GM23338 (cell line): ENCODE results near the gene TGFBI. TPM values are rescaled to one million over a fixed set of nuclear protein-coding genes. Genes with fewer than 3 reads are reported as not detected.

Source experiments
- ATAC-seq: fragments of 200-7000 bp; cut with Tn5 transposase; 3 replicates; pipeline ENCODE4 v1.9.1; 2020
- DNase-seq: peaks from one replicate; pipeline ENCODE4 v3.0.0-alpha.2; 2015; ENCODE audit warnings: low spot score
- H2AFZ ChIP-seq: fragments of 200-600 bp; sonication (generic); 2 replicates; pipeline ENCODE4 v1.8.0; 2016; ENCODE audit warnings: antibody characterized with exemption, mild to moderate bottlenecking, moderate library complexity
- H3F3A ChIP-seq: fragments of 200-600 bp; sonication (generic); replicated peaks from 2 replicates; pipeline ENCODE4 v1.8.0; 2017; ENCODE audit warnings: antibody characterized with exemption, mixed run types, low read depth
- H3K27ac ChIP-seq: fragments of 200-600 bp; sonication (generic); 2 replicates; pipeline ENCODE4 v1.6.1; 2016; ENCODE audit warnings: low read depth
- H3K27me3 ChIP-seq: fragments of 200-600 bp; sonication (generic); 2 replicates; pipeline ENCODE4 v1.8.0; 2016; ENCODE audit warnings: mild to moderate bottlenecking, mixed run types, moderate library complexity; ENCODE audit not compliant: insufficient read depth
- H3K36me3 ChIP-seq: fragments of 200-600 bp; sonication (generic); 2 replicates; pipeline ENCODE4 v1.8.0; 2016; ENCODE audit warnings: mild to moderate bottlenecking; ENCODE audit not compliant: insufficient read depth
- H3K4me1 ChIP-seq: fragments of 200-600 bp; sonication (generic); 2 replicates; pipeline ENCODE4 v1.8.0; 2016; ENCODE audit warnings: mild to moderate bottlenecking, moderate library complexity; ENCODE audit not compliant: insufficient read depth
- H3K4me2 ChIP-seq: fragments of 200-600 bp; sonication (generic); 2 replicates; pipeline ENCODE4 v1.7.1; 2017; ENCODE audit warnings: mixed run types
- H3K4me3 ChIP-seq: fragments of 200-600 bp; sonication (generic); 2 replicates; pipeline ENCODE4 v1.6.1; 2016; ENCODE audit warnings: mixed run types
- H3K79me2 ChIP-seq: fragments of 200-600 bp; sonication (generic); replicated peaks from 2 replicates; pipeline ENCODE4 v1.8.0; 2017; ENCODE audit warnings: mild to moderate bottlenecking; ENCODE audit not compliant: insufficient read depth
- H3K9me2 ChIP-seq: fragments of 200-600 bp; sonication (generic); 2 replicates; pipeline ENCODE4 v1.8.0; 2017; ENCODE audit not compliant: insufficient read depth
- H4K20me1 ChIP-seq: fragments of 200-600 bp; sonication (generic); replicated peaks from 2 replicates; pipeline ENCODE4 v1.8.0; 2017; ENCODE audit warnings: mild to moderate bottlenecking; ENCODE audit not compliant: insufficient read depth
- H3K27ac Mint-ChIP-seq: 2 replicates; pipeline ENCODE4 v1.8.0; 2020; ENCODE audit warnings: inconsistent platforms, mild to moderate bottlenecking, moderate library complexity, mixed read lengths
- H3K27me3 Mint-ChIP-seq: 3 replicates; pipeline ENCODE4 v1.8.0; 2022; ENCODE audit warnings: low read depth, mild to moderate bottlenecking, moderate library complexity, mixed read lengths, inconsistent platforms; ENCODE audit not compliant: insufficient read depth, poor library complexity
- H3K36me3 Mint-ChIP-seq: 3 replicates; pipeline ENCODE4 v1.8.0; 2021; ENCODE audit warnings: low read depth, mild to moderate bottlenecking, inconsistent platforms, moderate library complexity, mixed read lengths
- H3K4me1 Mint-ChIP-seq: 3 replicates; pipeline ENCODE4 v1.8.0; 2020; ENCODE audit warnings: mild to moderate bottlenecking, inconsistent platforms, mixed read lengths
- H3K4me3 Mint-ChIP-seq: 3 replicates; pipeline ENCODE4 v1.8.0; 2021; ENCODE audit warnings: moderate library complexity, mild to moderate bottlenecking, inconsistent platforms, mixed read lengths
- H3K9me3 Mint-ChIP-seq: 3 replicates; pipeline ENCODE4 v1.8.0; 2020; ENCODE audit warnings: moderate library complexity, mild to moderate bottlenecking, inconsistent platforms, mixed read lengths
- CREB1 ChIP-seq: fragments of 250-450 bp; sonication (Bioruptor Pico); IDR thresholded peaks from 2 replicates; pipeline ENCODE4 v1.5.0; 2020; ENCODE audit warnings: low read depth, mild to moderate bottlenecking, moderate library complexity
- CTCF ChIP-seq, 2 experiments: fragments of 200-600 bp in 1 of 2; sonication (generic) in 1 of 2; conservative IDR thresholded peaks; 2 replicates each; pipeline versions ENCODE4 v1.5.1 to v1.6.1; 2016 to 2017; ENCODE audit warnings: antibody characterized with exemption in 2 of 2, low read depth in 2 of 2, mild to moderate bottlenecking in 2 of 2, moderate library complexity in 1 of 2
- ETS1 ChIP-seq: IDR thresholded peaks from 2 replicates; pipeline ENCODE4 v1.6.1; 2016; ENCODE audit warnings: antibody characterized with exemption
- EZH2 ChIP-seq: fragments of 200-600 bp; sonication (generic); IDR thresholded peaks from one replicate; pipeline ENCODE4 v1.8.0; 2017; ENCODE audit warnings: antibody characterized with exemption, mild to moderate bottlenecking, low read depth; ENCODE audit not compliant: unreplicated experiment
- EZH2phosphoT487 ChIP-seq: fragments of 200-600 bp; sonication (generic); IDR thresholded peaks from one replicate; pipeline ENCODE4 v1.8.1; 2018; ENCODE audit warnings: antibody characterized with exemption; ENCODE audit not compliant: unreplicated experiment
- JUNB ChIP-seq: IDR thresholded peaks from one replicate; pipeline ENCODE4 v1.6.1; 2016; ENCODE audit warnings: antibody characterized with exemption; ENCODE audit not compliant: unreplicated experiment
- NANOG ChIP-seq: IDR thresholded peaks from 2 replicates; pipeline ENCODE4 v1.6.1; 2016; ENCODE audit warnings: antibody characterized with exemption, borderline replicate concordance
- POLR2AphosphoS5 ChIP-seq: IDR thresholded peaks from 2 replicates; pipeline ENCODE4 v1.6.1; 2016; ENCODE audit warnings: antibody characterized with exemption, low read depth
- REST ChIP-seq: IDR thresholded peaks from one replicate; pipeline ENCODE4 v1.6.1; 2018; ENCODE audit warnings: antibody characterized with exemption; ENCODE audit not compliant: unreplicated experiment
- STAT1 ChIP-seq: IDR thresholded peaks from one replicate; pipeline ENCODE4 v1.6.1; 2016; ENCODE audit warnings: antibody characterized with exemption; ENCODE audit not compliant: unreplicated experiment
- ZNF114 ChIP-seq: fragments of 250-450 bp; sonication (Bioruptor Pico); IDR thresholded peaks from 2 replicates; pipeline ENCODE4 v1.5.0; 2020; ENCODE audit warnings: mild to moderate bottlenecking, moderate library complexity
- ZNF331 ChIP-seq: fragments of 250-450 bp; sonication (Bioruptor Pico); IDR thresholded peaks from 2 replicates; pipeline ENCODE4 v1.5.0; 2020; ENCODE audit warnings: low read depth, mild to moderate bottlenecking, moderate library complexity
- ZNF462 ChIP-seq: fragments of 250-450 bp; sonication (Bioruptor Pico); IDR thresholded peaks from 2 replicates; pipeline ENCODE4 v1.5.0; 2020; ENCODE audit warnings: mild to moderate bottlenecking, moderate library complexity
- polyA plus RNA-seq: library from polyadenylated mRNA; unstranded; fragments of >200 nt; fragmentation: Nextera tagmentation; extraction: Ambion mirVana; gene quantifications from 2 replicates; pipeline ENCODE4 v1.2.1, GENCODE V29; 2016
- total RNA-seq: library from RNA; depleted of rRNA; stranded (reverse); fragments of >200 nt; shearing (Covaris generic); gene quantifications from 2 replicates; pipeline ENCODE4 v1.2.3, GENCODE V29; 2014

Gene TGFBI
- total and polyA plus RNA-seq, 2 experiments from 2014 or later, result 8.9 to 9.4 TPM

- no peaks in the 10 kb centered on the region for H4K20me1 ChIP-seq
- Mint-ChIP-seq H3K4me3 (no peak overlapping the region), H3K36me3 (no peaks in the 10 kb centered on the region), H3K9me3 (no peaks in the 10 kb centered on the region), H3K27ac (no peak overlapping the region), H3K27me3 (no peaks in the 10 kb centered on the region), H3K4me1 (peaks cover 3% of the 10 kb centered on the region; the same call in 1 of the 3 replicates)
- H3K27ac ChIP-seq, result no peak overlapping the region
- ATAC-seq, result no peak
- H3K4me1 ChIP-seq, result no peaks in the 10 kb centered on the region
- H3K79me2 ChIP-seq, result no peaks in the 10 kb centered on the region
- H3K27me3 ChIP-seq, result no peaks in the 10 kb centered on the region
- no peak overlapping the region for H3K4me3 ChIP-seq
- DNase-seq, result no peak
- no peak overlapping the region for H2AFZ ChIP-seq
- TF ChIP-seq STAT1 (no peak), ZNF114 (CRISPR knock-in tag) (no peak), CREB1 (CRISPR knock-in tag) (no peak), JUNB (no peak), EZH2phosphoT487 (no peak), ZNF462 (no peak), ZNF331 (CRISPR knock-in tag) (no peak), NANOG (no peak), CTCF (conservative IDR thresholded peaks at IDR 0.05; ENCODE audit: low read depth in 2 of 2) (no peak), ETS1 (no peak), POLR2AphosphoS5 (no peak), REST (no peak), EZH2 (no peak)
- H3F3A ChIP-seq, result no peaks in the 10 kb centered on the region
- H3K9me2 ChIP-seq, result peaks cover 17% of the 10 kb centered on the region; the same call in 1 of the 2 replicates
- H3K4me2 ChIP-seq, result no peak overlapping the region
- no peaks in the 10 kb centered on the region for H3K36me3 ChIP-seq
Measured at GRCh38 chr5:136016945-136017530, 11.8 kb upstream of the TGFBI start.
